Measurements from ENCODE around the gene TGFA.

TGFA gene

DNA sequence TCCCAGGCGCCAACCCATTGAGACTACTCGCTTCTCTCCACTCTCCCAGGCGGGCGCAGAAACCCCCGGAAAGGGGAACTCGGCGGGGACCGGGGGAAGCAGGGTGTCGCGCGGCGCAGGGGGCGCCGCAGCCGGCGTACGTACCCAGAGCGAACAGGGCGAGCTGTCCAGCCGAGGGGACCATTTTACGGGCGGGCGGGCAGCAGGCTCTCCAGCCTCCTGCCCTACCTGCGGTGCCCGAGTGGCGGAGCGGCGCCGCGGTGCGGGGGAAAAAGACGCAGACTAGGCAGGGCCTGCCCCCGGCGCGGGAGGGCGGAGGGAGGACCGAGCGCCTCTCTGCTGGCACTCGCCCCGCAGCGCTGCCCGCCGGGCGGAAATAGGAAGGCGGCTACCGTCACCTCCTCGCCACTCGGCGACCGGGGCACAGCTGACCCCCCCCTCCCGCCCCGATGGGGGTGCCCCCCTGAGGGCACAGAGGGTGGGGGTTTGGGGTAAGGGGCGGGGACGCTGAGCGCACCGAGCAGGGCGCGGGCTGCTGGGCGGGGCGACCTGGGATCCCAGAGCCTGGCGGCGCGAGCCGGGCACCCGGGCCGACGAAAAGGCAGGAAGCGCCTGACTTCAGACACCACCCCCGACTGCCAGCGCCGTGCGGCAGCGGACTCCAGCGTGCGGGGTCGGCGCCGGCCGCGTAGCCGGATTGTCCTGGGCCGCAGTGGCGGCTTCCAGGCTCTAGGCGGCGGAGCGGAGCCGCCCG is at the start of gene TGFA:
Gene TGFA, minus strand, starts transcription at position 243 of the 754 bp plus-strand sequence. Its CDS starts 59 bp downstream, at position 184.
- H3K27ac ChIP-seq (ENCODE audit: low read depth, low read length) = peak within 1 kb of the TSS; percentile 38
- peak within 1 kb of the TSS; percentile 73 for H3K4me3 ChIP-seq (ENCODE audit: low read depth, low read length)
- no peak within 1 kb of the TSS; the same call in 1 of the 2 replicates for H3K9ac ChIP-seq (ENCODE audit: low read depth, low read length)

GRCh38 chr2:70603066-70603465 is 49.4 kb upstream of the TGFA start:
- Histone ChIP-seq H3K9me3 (ENCODE audit: control insufficient read depth, insufficient read depth, low read length) (peaks cover 5% of the 10 kb centered on the region; the same call in 1 of the 2 replicates), H3K36me3 (ENCODE audit: control insufficient read depth, insufficient read depth, low read length) (no peaks in the 10 kb centered on the region), H3K9ac (ENCODE audit: low read depth, low read length) (no peak overlapping the region), H3K4me3 (ENCODE audit: low read depth, low read length) (no peak overlapping the region), H3K27me3 (ENCODE audit: control insufficient read depth, insufficient read depth, low read length) (no peaks in the 10 kb centered on the region), H3K4me1 (ENCODE audit: control insufficient read depth, insufficient read depth, low read length) (no peaks in the 10 kb centered on the region), H3K27ac (ENCODE audit: low read depth, low read length) (no peak overlapping the region)

More for the DNA sequence above, at the start of gene TGFA:
- Histone ChIP-seq H3K27me3 (ENCODE audit: control insufficient read depth, insufficient read depth, low read length) (peaks cover 58% of the 10 kb centered on the region), H3K4me1 (ENCODE audit: control insufficient read depth, insufficient read depth, low read length) (peaks cover 13% of the 10 kb centered on the region), H3K36me3 (ENCODE audit: control insufficient read depth, insufficient read depth, low read length) (no peaks in the 10 kb centered on the region), H3K9me3 (ENCODE audit: control insufficient read depth, insufficient read depth, low read length) (no peaks in the 10 kb centered on the region)

- Histone ChIP-seq H3K4me1 (ENCODE audit: control insufficient read depth, insufficient read depth, low read length) (no peaks in the 10 kb centered on the region), H3K4me3 (ENCODE audit: low read depth, low read length) (no peak overlapping the region), H3K9ac (ENCODE audit: low read depth, low read length) (no peak overlapping the region), H3K36me3 (ENCODE audit: control insufficient read depth, insufficient read depth, low read length) (no peaks in the 10 kb centered on the region), H3K27ac (ENCODE audit: low read depth, low read length) (no peak overlapping the region), H3K27me3 (ENCODE audit: control insufficient read depth, insufficient read depth, low read length) (no peaks in the 10 kb centered on the region), H3K9me3 (ENCODE audit: control insufficient read depth, insufficient read depth, low read length) (peaks cover 6% of the 10 kb centered on the region; the same call in 1 of the 2 replicates)
Measured at GRCh38 chr2:70598197-70598596, 44.6 kb upstream of the TGFA start.

GRCh38 chr2:70596739-70597138 is 43.1 kb upstream of the TGFA start:
- no peaks in the 10 kb centered on the region for H3K4me1 ChIP-seq (ENCODE audit: control insufficient read depth, insufficient read depth, low read length)
- no peaks in the 10 kb centered on the region for H3K27me3 ChIP-seq (ENCODE audit: control insufficient read depth, insufficient read depth, low read length)
- no peak overlapping the region for H3K4me3 ChIP-seq (ENCODE audit: low read depth, low read length)
- H3K27ac ChIP-seq (ENCODE audit: low read depth, low read length) = no peak overlapping the region
- peaks cover 6% of the 10 kb centered on the region; the same call in 1 of the 2 replicates for H3K9me3 ChIP-seq (ENCODE audit: control insufficient read depth, insufficient read depth, low read length)
- no peak overlapping the region for H3K9ac ChIP-seq (ENCODE audit: low read depth, low read length)
- H3K36me3 ChIP-seq (ENCODE audit: control insufficient read depth, insufficient read depth, low read length) = no peaks in the 10 kb centered on the region

GRCh38 chr2:70596293-70596692 is 42.7 kb upstream of the TGFA start:
- no peak overlapping the region for H3K9ac ChIP-seq (ENCODE audit: low read depth, low read length)
- H3K4me1 ChIP-seq (ENCODE audit: control insufficient read depth, insufficient read depth, low read length) = no peaks in the 10 kb centered on the region
- peaks cover 6% of the 10 kb centered on the region; the same call in 1 of the 2 replicates for H3K9me3 ChIP-seq (ENCODE audit: control insufficient read depth, insufficient read depth, low read length)
- no peak overlapping the region for H3K27ac ChIP-seq (ENCODE audit: low read depth, low read length)
- H3K27me3 ChIP-seq (ENCODE audit: control insufficient read depth, insufficient read depth, low read length) = no peaks in the 10 kb centered on the region
- H3K36me3 ChIP-seq (ENCODE audit: control insufficient read depth, insufficient read depth, low read length) = no peaks in the 10 kb centered on the region
- H3K4me3 ChIP-seq (ENCODE audit: low read depth, low read length) = no peak overlapping the region

- Histone ChIP-seq H3K9me3 (ENCODE audit: control insufficient read depth, insufficient read depth, low read length) (no peaks in the 10 kb centered on the region), H3K36me3 (ENCODE audit: control insufficient read depth, insufficient read depth, low read length) (no peaks in the 10 kb centered on the region), H3K27ac (ENCODE audit: low read depth, low read length) (no peak overlapping the region), H3K9ac (ENCODE audit: low read depth, low read length) (no peak overlapping the region), H3K4me1 (ENCODE audit: control insufficient read depth, insufficient read depth, low read length) (no peaks in the 10 kb centered on the region), H3K27me3 (ENCODE audit: control insufficient read depth, insufficient read depth, low read length) (no peaks in the 10 kb centered on the region), H3K4me3 (ENCODE audit: low read depth, low read length) (no peak overlapping the region)
Measured at GRCh38 chr2:70583091-70583490, 29.5 kb upstream of the TGFA start.

DNA sequence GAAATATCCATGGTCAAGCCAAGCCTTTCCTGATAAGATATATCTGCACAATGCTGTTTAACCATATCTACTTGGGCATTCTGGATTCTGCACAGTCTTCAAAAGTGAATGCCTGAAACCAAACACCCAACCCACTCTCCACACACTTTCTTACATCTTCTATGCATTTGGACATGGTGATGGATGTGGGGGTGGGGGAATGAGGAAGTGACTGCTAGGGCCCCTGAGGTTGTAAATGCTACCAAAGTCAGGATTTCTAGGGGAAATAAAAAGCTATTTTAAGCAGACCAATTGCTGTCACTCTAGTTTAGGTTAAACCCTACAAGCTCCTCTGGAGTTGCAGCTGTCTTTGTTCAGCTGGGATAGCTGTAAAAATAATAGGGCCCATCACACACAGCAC is 26.7 kb upstream of the TGFA start:
- no peak overlapping the region for H3K9ac ChIP-seq (ENCODE audit: low read depth, low read length)
- no peaks in the 10 kb centered on the region for H3K36me3 ChIP-seq (ENCODE audit: control insufficient read depth, insufficient read depth, low read length)
- H3K27me3 ChIP-seq (ENCODE audit: control insufficient read depth, insufficient read depth, low read length) = no peaks in the 10 kb centered on the region
- no peak overlapping the region for H3K4me3 ChIP-seq (ENCODE audit: low read depth, low read length)
- H3K27ac ChIP-seq (ENCODE audit: low read depth, low read length) = no peak overlapping the region
- H3K4me1 ChIP-seq (ENCODE audit: control insufficient read depth, insufficient read depth, low read length) = no peaks in the 10 kb centered on the region
- H3K9me3 ChIP-seq (ENCODE audit: control insufficient read depth, insufficient read depth, low read length) = no peaks in the 10 kb centered on the region

DNA sequence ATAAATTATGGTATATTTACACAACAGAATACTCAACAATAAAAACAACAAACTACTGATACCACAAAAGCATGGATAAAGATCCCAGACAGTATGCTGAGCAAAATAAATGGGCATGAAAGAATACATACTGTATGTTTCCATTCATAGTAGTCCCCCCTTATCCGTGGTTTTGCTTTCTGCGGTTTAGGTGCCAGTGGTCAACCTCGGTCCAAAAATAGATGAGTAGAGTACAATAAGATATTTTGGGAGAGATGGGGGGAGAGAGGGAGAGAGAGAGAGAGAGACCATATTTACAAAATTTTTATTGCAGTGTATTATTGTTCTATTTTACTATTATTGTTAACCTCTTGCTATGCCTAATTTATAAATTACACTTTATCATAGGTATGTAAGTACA is 21.0 kb upstream of the TGFA start:
- Histone ChIP-seq H3K4me3 (ENCODE audit: low read depth, low read length) (no peak overlapping the region), H3K9ac (ENCODE audit: low read depth, low read length) (no peak overlapping the region), H3K27ac (ENCODE audit: low read depth, low read length) (no peak overlapping the region), H3K9me3 (ENCODE audit: control insufficient read depth, insufficient read depth, low read length) (no peaks in the 10 kb centered on the region), H3K4me1 (ENCODE audit: control insufficient read depth, insufficient read depth, low read length) (no peaks in the 10 kb centered on the region), H3K36me3 (ENCODE audit: control insufficient read depth, insufficient read depth, low read length) (no peaks in the 10 kb centered on the region), H3K27me3 (ENCODE audit: control insufficient read depth, insufficient read depth, low read length) (peaks cover 11% of the 10 kb centered on the region)

- Histone ChIP-seq H3K4me3 (ENCODE audit: low read depth, low read length) (no peak overlapping the region), H3K27me3 (ENCODE audit: control insufficient read depth, insufficient read depth, low read length) (peaks cover 11% of the 10 kb centered on the region), H3K9me3 (ENCODE audit: control insufficient read depth, insufficient read depth, low read length) (no peaks in the 10 kb centered on the region), H3K4me1 (ENCODE audit: control insufficient read depth, insufficient read depth, low read length) (no peaks in the 10 kb centered on the region), H3K27ac (ENCODE audit: low read depth, low read length) (no peak overlapping the region), H3K9ac (ENCODE audit: low read depth, low read length) (no peak overlapping the region), H3K36me3 (ENCODE audit: control insufficient read depth, insufficient read depth, low read length) (no peaks in the 10 kb centered on the region)
Measured at GRCh38 chr2:70574109-70574508, 20.5 kb upstream of the TGFA start.

DNA sequence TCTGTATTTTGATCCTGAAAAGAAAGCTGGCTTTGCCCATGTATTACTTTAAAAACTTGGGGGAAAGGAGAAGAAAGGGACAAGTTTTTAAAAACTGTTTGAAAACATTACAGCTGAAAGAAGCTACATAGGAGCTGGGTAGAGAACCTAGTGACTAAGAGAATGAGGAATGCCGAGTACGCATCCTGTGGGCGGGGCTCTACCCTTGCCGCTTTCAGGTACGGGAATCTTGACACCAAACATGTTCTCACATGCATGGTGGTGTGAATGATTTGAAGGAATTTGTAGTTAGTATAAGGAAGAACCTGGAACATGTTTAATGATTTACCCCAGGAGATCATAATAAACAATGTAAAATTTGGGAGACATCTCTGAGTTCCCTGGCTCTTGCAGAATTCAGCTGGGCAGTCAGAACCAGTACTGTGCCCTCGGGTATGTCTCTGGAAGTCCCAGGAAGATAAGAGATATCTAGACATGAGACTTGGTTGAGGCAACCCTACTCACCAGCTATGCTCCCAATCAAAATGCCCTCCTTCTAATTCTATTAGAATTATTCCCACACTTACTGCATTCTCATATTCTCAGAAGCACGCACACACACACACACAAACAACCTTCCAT is 16.5 kb upstream of the TGFA start:
- Histone ChIP-seq H3K27me3 (ENCODE audit: control insufficient read depth, insufficient read depth, low read length) (peaks cover 11% of the 10 kb centered on the region), H3K4me1 (ENCODE audit: control insufficient read depth, insufficient read depth, low read length) (no peaks in the 10 kb centered on the region), H3K36me3 (ENCODE audit: control insufficient read depth, insufficient read depth, low read length) (no peaks in the 10 kb centered on the region), H3K9ac (ENCODE audit: low read depth, low read length) (no peak overlapping the region), H3K27ac (ENCODE audit: low read depth, low read length) (no peak overlapping the region), H3K9me3 (ENCODE audit: control insufficient read depth, insufficient read depth, low read length) (no peaks in the 10 kb centered on the region), H3K4me3 (ENCODE audit: low read depth, low read length) (no peak overlapping the region)

DNA sequence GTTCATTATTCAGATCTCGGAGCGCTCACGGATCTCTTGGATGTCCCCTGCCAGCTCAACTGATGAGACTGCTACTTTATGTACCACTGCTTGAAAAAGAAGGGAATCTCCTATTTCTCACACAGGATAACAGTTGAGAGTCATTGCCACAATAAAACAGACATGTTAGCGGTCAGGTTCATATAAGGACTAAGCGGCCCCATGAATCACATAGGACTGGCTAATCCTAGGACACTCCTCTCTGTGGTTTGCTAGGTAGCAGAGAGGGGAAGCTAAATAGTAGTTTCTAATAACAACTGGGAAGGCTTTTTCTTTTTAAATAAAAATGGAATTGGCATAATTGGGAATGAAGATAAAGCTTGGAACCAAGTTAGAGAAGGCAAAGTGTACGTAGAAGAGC is 15.9 kb upstream of the TGFA start:
- peaks cover 11% of the 10 kb centered on the region for H3K27me3 ChIP-seq (ENCODE audit: control insufficient read depth, insufficient read depth, low read length)
- no peak overlapping the region for H3K27ac ChIP-seq (ENCODE audit: low read depth, low read length)

More for the DNA sequence above, 15.9 kb upstream of the TGFA start:
- H3K4me3 ChIP-seq (ENCODE audit: low read depth, low read length) = no peak overlapping the region
- no peak overlapping the region for H3K9ac ChIP-seq (ENCODE audit: low read depth, low read length)
- H3K4me1 ChIP-seq (ENCODE audit: control insufficient read depth, insufficient read depth, low read length) = no peaks in the 10 kb centered on the region
- H3K9me3 ChIP-seq (ENCODE audit: control insufficient read depth, insufficient read depth, low read length) = no peaks in the 10 kb centered on the region
- H3K36me3 ChIP-seq (ENCODE audit: control insufficient read depth, insufficient read depth, low read length) = no peaks in the 10 kb centered on the region
